Measurements from ENCODE around the gene RRAS. TPM values are rescaled to one million over a fixed set of nuclear protein-coding genes. Genes with fewer than 3 reads are reported as not detected.

The RRAS gene
- total RNA-seq, 1 donor from 2014 or later: 15.5 TPM

DNA sequence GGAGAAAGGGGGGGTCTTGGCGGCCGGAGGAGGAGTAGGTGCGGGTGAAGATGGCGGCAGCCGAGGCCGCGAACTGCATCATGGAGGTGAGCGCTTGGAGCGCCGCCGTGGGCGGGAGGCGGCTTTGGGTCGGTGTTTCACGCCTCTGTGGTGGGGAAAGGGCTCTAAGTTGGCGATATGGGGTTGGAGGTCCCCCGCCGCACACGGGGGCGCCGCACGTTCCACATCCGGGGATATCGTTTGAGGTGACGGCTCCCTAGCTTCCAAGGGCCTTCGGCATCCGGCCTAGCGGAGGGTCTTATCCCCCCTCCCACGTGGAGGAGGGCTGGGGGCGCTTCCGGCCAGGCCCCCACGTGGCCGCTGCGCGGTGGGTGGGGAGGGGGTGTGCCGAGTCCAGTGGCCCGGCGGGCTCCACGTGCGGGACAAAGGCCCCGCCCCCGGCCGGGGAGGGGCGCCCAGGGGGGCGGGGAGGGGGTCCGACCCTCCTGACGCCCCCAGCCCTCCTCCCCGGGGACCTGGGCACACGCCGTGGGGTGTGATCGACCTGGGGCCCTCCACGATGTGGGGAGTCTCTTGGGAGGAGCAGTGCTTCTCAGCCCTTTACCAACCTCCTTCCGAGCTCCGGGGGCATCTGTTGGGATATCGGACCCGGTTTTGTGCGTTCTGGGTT, 37.4 kb upstream of the RRAS start, which contains the start of gene PRMT1:
PRMT1 (plus strand) TSS at position 41 of the 670 bp plus-strand sequence; CDS start at position 51, 10 bp downstream.
- DNase-seq: peak; percentile 78

DNA sequence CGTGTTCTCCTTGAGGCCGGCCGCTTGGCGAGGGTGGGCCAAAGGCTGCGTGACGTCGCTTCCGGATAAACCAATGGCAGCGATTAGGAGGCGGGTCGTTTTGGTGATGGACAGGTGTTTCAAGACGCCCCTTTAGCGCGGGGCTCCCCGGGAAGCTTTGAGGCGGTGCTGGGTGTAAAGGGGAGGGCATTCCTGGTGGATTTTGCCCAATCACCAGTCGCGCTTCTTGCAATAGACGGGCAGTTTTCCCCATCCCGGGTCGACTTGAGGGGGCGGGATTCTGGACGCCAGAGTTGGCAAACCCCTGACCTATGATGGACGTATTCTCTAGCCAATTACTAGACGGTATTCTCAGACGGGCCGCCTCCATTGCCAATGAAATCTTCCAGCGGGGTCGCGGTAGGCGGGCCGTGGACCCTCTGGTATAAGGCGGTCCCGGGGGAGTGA, 36.9 kb upstream of the RRAS start:
- DNase-seq: peak; percentile 100

DNA sequence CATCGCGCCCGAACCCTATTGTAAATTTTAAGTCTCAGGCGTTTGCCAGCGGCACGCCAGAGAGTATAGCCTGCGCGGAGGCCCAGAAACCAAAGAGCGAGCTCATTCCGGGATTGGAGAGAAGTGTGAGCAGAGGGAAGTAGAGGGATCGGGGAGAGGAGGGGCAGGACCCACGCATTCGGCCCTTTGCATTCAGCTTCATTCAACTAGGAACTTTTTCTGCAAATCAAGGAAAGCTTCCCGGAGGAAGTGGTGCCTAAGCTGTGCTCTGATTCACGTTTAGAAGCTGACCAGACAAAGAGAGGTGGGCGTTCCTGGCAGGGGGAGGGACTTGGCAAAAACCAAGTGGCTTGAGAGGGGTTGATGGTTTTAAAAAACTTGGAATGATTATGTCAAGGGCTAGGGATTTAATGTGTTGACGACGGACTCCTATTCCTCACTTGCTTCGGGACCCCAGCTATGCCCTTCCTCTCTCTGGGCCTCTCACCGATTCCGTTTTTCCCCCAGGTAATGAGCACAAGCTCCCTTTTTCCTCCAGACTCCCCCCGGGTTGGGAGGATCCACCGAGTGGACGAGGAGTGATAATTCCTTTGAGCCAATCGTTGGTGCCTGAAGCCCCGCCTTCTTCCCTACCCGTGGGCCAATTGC, 36.3 kb upstream of the RRAS start:
- DNase-seq: peak; percentile 96

DNA sequence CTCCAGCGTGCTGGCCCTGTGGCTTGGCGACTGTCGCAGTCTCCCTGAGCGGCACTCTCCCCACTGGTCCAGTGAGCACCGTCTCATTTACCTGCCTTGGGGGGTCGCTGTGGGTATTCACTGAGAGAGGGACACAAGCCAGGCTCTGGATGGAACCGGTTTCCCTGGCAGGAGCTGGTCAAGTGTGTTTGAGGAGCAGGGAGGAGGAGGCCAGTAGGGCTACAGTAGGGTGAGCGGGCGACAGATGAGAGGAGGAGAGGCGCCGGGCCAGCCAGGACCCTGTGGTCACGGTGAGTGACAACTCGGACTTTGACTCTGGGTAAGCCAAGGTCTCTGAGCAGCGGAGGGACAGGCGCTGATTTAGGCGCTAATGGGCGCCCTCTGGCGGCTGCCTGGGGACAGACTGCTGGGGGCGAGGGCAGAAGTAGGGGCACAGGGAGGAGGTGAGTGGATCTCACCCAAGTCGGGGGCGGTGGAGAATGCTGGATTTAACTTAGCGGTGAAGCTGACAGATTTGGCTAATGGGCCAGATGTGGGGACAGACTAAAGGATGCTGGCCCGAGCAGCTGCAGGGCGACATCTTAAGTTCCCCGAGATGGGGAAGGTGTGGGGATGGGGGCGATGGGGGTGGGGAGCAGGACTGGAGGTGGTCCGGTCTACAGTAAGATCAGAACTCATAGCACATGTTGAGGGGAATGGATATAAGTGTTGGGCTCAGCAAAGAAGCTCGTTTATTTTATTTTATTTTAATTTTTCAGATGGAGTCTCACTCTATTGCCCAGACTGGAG, 32.4 kb upstream of the RRAS start:
- peak; percentile 75 for DNase-seq

DNA sequence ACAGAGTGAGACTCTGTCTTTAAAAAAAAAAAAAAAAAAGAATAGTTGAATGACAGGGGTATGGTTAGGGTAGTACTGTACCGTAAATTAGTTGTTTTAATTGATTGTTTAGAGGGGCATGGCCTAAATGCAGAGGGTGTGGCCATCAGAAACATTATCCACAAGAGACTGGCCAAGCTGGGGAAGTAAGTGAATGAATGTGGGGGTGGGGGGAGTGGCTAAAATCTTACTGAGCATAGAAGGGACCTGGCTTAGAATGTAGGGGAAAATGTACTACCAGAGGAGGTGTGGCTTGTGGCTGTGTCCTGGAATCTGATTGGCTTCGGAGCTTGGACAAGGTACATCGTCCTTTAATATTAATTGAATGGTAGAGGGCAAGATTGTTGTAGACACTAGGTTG, 29.6 kb upstream of the RRAS start:
- no peak for DNase-seq

DNA sequence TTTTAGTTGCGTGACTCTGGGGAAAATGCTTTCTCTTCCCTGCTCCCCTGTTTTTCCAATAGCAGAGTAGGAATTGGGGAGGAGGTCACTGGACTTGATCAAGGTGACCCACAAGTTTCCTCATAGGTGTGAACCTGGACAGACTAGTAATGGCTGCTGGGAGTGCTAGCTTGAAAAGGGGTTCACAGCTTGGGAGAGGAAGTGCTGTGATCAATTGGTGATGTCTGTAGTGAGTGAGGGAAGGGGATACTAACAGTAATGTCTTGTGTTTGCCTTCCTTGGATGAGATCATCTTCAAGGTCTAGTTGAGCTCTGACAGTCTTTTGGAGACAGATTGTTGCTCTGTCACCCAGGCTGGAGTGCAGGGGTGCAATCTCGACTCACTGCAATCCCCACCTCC, 27.5 kb upstream of the RRAS start:
- no peak for DNase-seq

DNA sequence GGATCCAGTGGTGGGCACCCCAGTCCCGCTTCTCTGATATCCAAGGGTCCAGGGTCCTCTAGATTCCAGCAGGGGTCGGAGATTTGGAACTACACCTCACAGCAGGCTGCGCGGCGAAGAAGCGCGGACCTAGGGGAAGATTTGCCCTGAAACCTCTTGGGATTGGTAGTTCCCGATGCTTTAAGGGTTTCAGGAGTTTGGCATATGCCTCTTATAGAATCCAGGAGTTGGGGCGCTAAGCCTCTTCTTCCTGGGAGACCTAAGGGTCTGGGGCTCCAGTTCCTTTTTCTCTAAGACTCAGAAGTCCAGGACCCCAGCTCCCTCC, 26.1 kb upstream of the RRAS start:
- no peak for DNase-seq

DNA sequence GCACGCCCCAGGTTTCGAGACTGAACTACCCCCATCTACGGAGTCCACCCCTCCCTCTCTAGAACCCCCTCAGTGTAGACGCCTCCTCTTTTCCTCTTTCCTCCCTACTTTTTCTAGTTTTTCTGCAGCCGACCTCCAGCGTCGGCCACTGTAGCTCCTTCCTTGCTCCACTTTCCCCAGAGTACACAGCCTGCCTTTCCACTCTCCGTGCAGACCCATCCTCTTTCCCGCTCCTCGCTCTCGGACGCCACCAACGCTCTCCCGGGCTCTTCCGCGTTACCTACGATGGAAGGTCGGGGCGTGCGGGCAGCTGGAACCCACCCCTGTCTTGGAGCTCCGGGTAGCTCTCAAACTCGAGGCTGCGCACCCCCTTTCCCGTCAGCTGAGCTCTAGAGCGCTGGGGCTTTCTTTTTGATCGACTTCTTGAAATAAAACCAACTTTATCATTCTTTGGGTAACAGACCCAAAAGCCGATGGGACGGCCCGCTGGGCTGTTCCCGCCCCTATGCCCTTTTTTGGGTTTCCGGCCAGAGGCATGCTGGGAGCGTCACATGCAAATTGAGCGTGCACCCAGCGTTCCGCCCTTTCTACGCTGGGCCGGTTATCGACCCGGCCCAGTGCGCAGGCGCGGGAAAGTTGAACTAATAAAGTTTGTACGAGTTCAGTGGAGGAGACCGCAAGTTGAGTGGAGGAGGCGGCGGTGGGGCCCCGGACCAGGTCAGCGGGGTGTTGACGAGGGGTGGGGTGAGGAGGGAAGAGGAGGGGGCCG, 25.6 kb upstream of the RRAS start, which contains the start of the genes BCL2L12 and IRF3:
BCL2L12 (plus strand) TSS at position 583 of the 769 bp plus-strand sequence. CDS start 760 bp downstream, outside the sequence.
IRF3 (minus strand) TSS at position 507 of the 769 bp plus-strand sequence. CDS start 1,019 bp downstream, outside the sequence.
- DNase-seq: peak; percentile 99

DNA sequence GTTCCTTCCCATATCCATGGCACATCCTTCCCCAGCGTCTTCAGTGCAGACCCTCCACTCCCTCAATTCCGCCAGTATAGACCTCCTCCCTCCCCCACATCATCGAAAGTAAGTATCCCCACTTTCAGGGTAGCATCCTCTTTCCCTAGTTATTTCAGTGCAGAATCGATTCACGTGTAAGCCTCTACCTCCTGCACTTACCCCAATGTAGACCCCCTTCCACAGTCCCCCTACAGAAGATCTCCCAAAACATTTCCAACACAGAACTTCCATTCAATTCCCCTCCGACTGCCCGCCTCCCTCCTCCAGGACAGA, 25.1 kb upstream of the RRAS start:
- no peak for DNase-seq

DNA sequence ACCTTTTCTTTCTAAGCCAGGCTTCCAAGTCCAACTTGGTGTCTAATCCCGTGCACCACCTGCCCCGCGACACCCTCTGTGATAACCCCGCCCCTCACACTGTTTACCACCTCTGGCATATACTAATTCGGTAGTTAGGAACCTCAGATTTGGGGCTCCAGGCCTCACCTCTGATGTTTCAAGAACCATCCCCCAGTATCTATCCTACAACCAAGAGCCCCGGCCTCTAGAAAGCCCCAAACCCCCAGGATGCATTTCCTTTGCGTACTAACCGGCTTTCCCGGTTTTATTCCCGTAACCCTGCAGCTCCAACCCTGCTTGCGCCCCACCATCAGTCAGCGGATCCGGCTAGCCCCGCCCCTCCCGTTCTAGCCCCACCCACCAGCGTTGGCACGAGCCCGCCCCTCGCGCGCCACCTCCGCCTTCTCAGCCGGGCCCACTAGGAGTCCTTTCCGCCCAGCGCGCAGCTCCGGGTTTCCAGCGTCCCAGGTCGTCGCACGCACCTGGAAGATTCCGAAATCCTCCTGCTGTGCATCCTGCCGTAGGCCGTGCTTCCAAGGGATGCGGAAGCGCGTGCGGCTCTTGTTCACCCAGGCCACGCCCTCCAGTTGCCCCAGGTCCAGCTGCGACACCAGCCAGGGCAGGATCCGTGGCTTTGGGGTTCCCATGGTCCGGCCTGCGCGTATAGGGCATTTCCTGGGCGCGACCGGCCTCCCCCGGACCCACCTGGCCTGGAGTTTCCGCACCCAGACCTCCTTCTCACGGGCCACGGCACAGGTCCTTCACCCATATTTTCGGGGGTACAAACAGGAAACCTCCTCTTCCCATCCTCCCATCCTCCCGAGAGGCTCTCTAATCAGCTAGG, 24.5 kb upstream of the RRAS start:
- DNase-seq: peak; percentile 90

DNA sequence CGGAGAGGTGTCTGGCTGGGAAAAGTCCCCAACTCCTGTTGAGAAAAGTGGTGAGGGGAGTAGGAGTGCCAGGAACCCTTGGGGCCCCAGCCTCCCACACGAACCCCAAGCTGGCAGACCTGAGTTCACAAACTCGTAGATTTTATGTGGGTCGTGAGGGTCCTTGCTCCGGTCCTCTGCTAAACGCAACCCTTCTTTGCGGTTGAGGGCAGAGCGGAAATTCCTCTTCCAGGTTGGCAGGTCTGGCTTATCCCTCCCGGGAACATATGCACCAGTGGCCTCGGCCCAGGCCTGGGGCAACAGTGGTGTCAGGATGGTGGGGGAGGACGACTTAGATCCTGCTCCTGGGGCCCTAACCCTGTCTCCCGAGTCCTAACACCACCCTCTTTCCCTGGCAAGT, 23.3 kb upstream of the RRAS start:
- DNase-seq: no peak

DNA sequence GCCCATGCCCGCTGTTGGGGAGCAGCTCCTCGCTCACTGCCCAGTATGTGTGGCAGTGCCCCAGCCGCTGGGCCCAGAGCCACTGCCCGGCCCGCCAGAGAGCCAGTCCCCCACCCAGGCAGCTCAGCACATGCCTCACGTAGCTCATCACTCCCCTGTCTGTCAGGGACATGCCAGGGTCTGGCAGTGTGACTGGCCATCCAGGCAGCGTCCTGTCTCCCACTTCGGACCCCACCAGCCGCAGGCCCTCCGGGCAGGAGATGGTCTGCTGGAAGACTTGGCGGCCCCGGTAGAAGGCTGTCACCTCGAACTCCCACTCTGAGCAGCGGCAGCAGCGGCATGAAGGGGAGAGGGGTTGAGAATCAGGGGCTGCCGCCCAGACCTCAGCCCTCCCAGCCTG, 22.1 kb upstream of the RRAS start:
- no peak for DNase-seq

DNA sequence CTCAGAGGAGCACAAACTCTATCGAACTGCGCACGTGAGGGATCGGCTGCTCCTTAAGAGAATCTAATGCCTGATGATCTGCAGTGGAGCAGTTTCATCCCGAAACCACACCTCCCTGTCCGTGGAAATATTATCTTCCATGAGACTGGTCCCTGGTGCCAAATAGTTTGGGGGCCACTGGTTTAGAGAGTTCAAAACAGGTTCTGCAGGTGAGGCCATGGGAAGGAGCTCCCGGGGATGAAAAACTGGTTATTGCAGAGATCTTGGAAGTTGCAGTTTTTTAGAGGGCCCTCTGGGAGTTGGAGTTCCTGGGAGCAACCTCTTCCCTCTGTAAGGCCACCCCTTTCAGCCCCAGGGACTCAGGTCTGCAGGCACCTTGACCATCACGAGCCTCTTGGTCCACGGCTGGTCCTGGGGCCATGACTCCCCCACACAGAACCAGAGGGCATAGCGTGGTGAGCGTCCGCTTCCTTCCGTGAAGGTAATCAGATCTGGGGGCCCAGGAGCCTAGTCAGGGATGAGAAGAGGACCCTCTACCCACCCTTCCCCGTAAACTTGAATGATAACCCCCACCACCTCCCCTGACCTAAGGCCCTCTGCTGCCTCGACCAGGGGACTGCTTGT, 20.5 kb upstream of the RRAS start:
- no peak for DNase-seq

DNA sequence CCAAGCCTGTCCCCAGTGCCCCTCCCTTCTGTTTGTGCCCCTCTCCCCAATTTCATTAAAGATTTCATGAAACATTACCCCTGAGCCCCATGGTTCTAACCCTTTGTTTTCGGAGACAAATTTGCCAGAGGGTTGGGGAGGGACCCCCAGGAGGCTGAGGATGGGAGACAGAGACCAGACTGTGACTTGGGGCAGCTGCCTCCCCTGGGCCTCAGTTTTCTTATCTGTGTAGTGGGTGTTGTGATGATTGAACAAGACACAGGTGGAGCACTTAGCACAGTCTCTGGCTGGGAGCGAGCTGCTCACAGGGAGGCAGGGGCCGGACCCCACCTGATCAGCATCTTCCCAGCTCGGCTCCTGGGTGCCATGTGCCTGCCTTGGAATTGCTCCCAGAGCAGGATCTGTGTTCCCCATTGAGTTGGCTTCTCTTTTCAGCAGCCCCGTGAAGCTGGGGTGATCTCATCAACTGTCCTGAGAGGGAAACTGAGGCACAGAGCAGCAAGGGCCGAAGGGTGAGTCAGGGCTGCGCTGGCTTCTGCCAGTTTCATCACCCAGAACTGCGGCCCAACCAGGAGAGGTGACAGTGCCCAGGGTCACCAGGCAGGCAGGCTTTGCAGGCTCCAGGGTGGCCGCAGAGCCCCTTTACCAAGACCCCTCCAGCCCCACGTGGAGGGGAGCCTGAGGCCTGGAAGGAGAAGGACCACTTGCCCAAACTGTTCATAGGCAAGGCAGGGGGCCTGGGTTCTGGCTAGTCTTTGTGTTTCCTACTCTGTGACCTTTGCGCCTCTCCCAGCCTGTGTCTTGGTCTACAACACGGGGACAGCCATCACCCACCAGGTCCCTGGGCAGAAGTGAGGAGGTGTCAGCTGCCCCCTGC, 18.9 kb upstream of the RRAS start:
- DNase-seq: no peak

DNA sequence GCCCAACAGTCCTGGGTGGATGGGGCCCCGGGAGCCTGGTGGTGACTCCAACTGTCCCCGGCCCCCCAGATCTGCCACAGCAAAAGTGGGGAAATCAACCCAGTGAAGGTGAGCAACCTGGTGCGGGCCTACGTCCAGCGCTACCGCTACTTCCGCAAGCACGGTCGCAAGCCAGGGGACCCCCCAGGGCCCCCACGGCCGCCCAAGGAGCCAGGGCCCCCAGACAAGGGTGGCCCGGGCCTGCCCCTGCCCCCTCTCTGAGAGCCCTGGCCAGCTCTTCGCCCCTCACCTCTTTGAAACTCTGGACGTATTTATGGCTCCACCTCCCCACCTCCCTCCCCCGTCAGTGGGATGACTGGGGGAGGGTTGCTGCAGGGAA, 18.2 kb upstream of the RRAS start:
- no peak for DNase-seq

DNA sequence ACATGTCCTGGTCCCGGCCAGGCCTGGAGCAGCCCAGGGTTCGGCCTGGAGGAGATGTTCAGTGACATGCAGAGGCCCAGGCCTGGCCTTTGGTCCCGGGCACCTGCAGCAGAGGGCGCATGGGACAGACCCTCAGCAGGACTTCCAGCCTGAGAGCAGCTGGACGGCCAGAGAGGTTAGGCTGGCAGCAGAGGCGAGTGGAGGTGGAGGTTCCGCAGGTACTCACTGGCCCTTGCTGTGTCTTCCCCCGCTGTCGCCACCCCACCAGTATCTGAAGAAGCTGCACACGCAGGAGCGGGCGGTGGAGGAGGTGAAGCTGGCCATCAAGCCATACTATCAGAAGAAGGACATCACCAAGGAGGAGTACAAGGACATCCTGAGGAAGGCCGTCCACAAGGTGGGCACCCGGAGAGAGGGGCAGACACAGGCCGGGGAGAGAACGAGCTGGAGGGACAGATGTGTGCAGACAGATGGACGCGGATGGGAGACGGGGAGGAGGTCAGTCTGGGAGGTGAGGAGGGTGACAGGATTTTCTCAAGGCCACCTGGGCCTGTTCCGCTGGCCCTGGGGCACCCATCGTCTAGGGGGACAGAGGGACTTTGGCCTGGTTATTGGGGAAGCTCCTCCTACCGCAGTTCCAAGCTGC, 17.7 kb upstream of the RRAS start:
- no peak for DNase-seq

DNA sequence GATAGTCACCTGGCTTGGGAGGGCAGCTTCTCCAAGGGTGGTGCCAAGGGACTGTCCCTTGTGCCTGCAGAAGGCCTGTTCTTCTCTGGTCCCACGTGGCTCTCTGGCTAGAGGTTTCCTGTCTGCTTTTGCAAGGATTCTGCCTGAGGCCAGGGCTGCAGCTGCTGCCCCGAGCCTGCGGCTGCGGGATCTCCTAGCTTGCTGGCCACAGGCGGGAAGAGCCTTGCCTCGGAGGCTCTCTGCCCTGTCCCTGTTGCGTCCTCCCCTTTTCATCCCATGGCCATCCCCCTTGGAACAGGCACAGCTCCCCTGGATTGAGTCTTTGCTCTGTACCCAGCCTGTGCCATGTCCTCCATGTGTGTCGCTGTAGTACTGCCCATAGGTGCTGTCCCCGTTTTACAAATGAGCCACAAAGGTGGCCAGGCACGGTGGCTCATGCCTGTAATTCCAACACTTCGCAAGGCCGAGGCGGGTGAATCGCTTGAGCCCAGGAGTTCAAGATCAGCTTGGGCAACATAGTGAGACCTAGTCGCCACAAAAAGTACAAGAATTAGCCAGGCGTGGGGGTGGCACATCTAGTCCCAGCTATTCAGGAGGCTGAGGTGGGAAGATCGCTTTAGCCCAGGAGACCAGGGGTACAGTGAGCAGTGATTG, 16.6 kb upstream of the RRAS start:
- DNase-seq: no peak

DNA sequence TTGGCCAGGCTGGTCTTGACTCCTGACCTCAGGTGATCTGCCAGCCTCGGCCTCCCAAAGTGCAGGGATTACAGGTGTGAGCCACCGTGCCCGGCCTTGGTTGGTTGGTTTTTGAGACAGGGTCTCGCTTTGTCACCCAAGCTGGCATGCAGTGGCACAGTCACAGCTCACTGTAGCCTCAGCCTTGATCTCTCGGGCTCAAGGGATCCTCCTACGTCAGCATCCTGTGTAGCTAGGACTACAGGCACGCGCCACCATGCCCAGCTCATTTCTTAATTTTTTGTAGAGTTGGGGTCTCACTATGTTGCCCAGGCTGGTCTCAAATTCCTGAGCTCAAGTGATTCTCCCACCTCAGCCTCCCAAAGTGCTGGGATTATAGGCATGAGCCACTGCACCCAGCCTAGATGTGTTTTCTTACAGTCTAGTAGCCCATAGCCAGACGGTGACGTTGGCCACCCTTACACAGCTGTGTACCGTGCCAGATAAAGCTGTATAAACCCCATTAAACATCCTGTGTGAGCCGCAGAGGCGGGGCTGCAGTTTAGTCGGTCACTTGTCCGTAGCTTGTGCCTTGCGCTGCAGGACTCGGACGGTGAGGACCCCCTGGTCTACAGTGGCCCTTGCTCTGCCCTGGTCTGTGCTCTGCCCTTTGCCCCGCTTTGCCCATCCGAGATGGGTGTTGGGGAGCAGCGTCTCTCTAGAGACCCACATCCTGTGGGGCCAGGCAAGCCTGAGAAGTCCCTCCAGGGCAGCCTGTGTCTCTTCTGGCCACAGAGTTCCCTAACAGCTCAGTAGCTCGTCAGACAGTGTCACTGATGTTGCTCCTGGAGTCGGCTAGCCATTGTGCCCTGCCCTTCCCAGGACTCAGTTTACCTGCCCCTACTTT, 15.9 kb upstream of the RRAS start:
- DNase-seq: no peak

Data from tongue (tissue), 2 donors.